Ramos (cell line): ENCODE data around the gene BCAS3.
"Not testable (repeated sequence)": the region's sequence is repeated elsewhere in the genome, so short reads cannot be mapped to it uniquely, and the experiment has no call there.

Source experiments
- in situ Hi-C: fragments of 300-500 bp; cut with MboI; formaldehyde crosslinking; loops from one replicate; pipeline ENCODE4 v1.14.3; 2022; ENCODE audit warnings: low sequenced_read_pairs; ENCODE audit not compliant: unreplicated experiment

Gene BCAS3

GRCh38 chr17:61415374-61416210 is 737.9 kb downstream of the BCAS3 start:
- in situ Hi-C loops: loop anchor here (10.0 to 25.0 kb wide), 3 partner anchors 139 to 697 kb away; no protein-coding TSS in a partner anchor

GRCh38 chr17:61416211-61416539 is 738.5 kb downstream of the BCAS3 start:
- in situ Hi-C loops: loop anchor here (10.0 to 25.0 kb wide), 3 partner anchors 139 to 696 kb away; no protein-coding TSS in a partner anchor

GRCh38 chr17:61416540-61417363 is 739.1 kb downstream of the BCAS3 start:
- in situ Hi-C loops: loop anchor here (10.0 to 25.0 kb wide), 3 partner anchors 138 to 696 kb away; no protein-coding TSS in a partner anchor

- in situ Hi-C loops: loop anchor here (10.0 to 25.0 kb wide), 3 partner anchors 136 to 694 kb away; no protein-coding TSS in a partner anchor
These were observed 740.8 kb downstream of the BCAS3 start for GRCh38 chr17:61418449-61418848.

GRCh38 chr17:61419496-61420046 is 741.9 kb downstream of the BCAS3 start:
- in situ Hi-C loops: loop anchor here (10.0 to 25.0 kb wide), 3 partner anchors 135 to 693 kb away; no protein-coding TSS in a partner anchor

- in situ Hi-C loops: loop anchor here (25.0 kb wide), 2 partner anchors 417 to 692 kb away; no protein-coding TSS in a partner anchor
These were observed 742.4 kb downstream of the BCAS3 start for GRCh38 chr17:61420052-61420451.

GRCh38 chr17:61420745-61421398 is 743.2 kb downstream of the BCAS3 start:
- in situ Hi-C loops: loop anchor here (25.0 kb wide), 2 partner anchors 416 to 691 kb away; no protein-coding TSS in a partner anchor

GRCh38 chr17:61421460-61421859 is 743.8 kb downstream of the BCAS3 start:
- in situ Hi-C loops: loop anchor here (25.0 kb wide), 2 partner anchors 416 to 691 kb away; no protein-coding TSS in a partner anchor

- in situ Hi-C loops: loop anchor here (25.0 kb wide), 2 partner anchors 415 to 690 kb away; no protein-coding TSS in a partner anchor
These were observed 744.6 kb downstream of the BCAS3 start for GRCh38 chr17:61422116-61422799.

- in situ Hi-C loops: loop anchor here (25.0 kb wide), 2 partner anchors 414 to 689 kb away; no protein-coding TSS in a partner anchor
These were observed 745.2 kb downstream of the BCAS3 start for GRCh38 chr17:61422869-61423268.

GRCh38 chr17:61423967-61424649 is 746.5 kb downstream of the BCAS3 start:
- in situ Hi-C loops: loop anchor here (25.0 kb wide), 2 partner anchors 413 to 688 kb away; no protein-coding TSS in a partner anchor

GRCh38 chr17:61425682-61426481 is 748.2 kb downstream of the BCAS3 start:
- in situ Hi-C loops: no loop called here

- in situ Hi-C loops: no loop called here
These were observed 749.0 kb downstream of the BCAS3 start for GRCh38 chr17:61426482-61427304.

- in situ Hi-C loops: no loop called here
These were observed 749.9 kb downstream of the BCAS3 start for GRCh38 chr17:61427567-61427966.

GRCh38 chr17:61429274-61429673 is 751.6 kb downstream of the BCAS3 start:
- in situ Hi-C loops: no loop called here

GRCh38 chr17:61429831-61430230 is 752.2 kb downstream of the BCAS3 start:
- in situ Hi-C loops: not testable (repeated sequence)
